Limb (tissue), 2 donors: ENCODE measurements around the gene EPB41L2.

ENCODE experiments used
- DNase-seq, 2 donors: peaks; one replicate each; pipeline ENCODE4 v3.0.0-alpha.2; 2016; ENCODE audit errors: extremely low spot score in 2 of 2

EPB41L2 gene

GRCh38 chr6:131062241-131063027 lies 611 bp downstream of the EPB41L2 start:
- DNase-seq = peak in 1 of 2 donors; percentile 66

- DNase-seq = no peak
Observed at GRCh38 chr6:131061751-131062119, 1.3 kb downstream of the EPB41L2 start.

- no peak for DNase-seq
Observed at GRCh38 chr6:131061041-131061750, 1.8 kb downstream of the EPB41L2 start.

- DNase-seq = no peak
Observed at GRCh38 chr6:131060311-131060710, 2.7 kb downstream of the EPB41L2 start.

- DNase-seq = no peak
Observed at GRCh38 chr6:131059486-131059885, 3.6 kb downstream of the EPB41L2 start.

GRCh38 chr6:131058236-131058635 lies 4.8 kb downstream of the EPB41L2 start:
- no peak for DNase-seq

- DNase-seq = no peak
Observed at GRCh38 chr6:131054392-131055250, 8.4 kb downstream of the EPB41L2 start.

- no peak for DNase-seq
Observed at GRCh38 chr6:131053546-131054240, 9.4 kb downstream of the EPB41L2 start.

- DNase-seq = no peak
Observed at GRCh38 chr6:131052181-131052580, 10.9 kb downstream of the EPB41L2 start.

GRCh38 chr6:131051341-131051740 lies 11.7 kb downstream of the EPB41L2 start:
- DNase-seq = no peak

- no peak for DNase-seq
Observed at GRCh38 chr6:131049608-131050007, 13.4 kb downstream of the EPB41L2 start.

- DNase-seq = no peak
Observed at GRCh38 chr6:131048933-131049515, 14.0 kb downstream of the EPB41L2 start.

GRCh38 chr6:131048459-131048858 lies 14.6 kb downstream of the EPB41L2 start:
- DNase-seq = no peak

GRCh38 chr6:131045139-131045538 lies 17.9 kb downstream of the EPB41L2 start:
- no peak for DNase-seq

- no peak for DNase-seq
Observed at GRCh38 chr6:131043902-131044447, 19.1 kb downstream of the EPB41L2 start.

- DNase-seq = peak in 1 of 2 donors; percentile 68
Observed at GRCh38 chr6:131042664-131043063, 20.4 kb downstream of the EPB41L2 start.

- no peak for DNase-seq
Observed at GRCh38 chr6:131041814-131042213, 21.2 kb downstream of the EPB41L2 start.

- DNase-seq = no peak
Observed at GRCh38 chr6:131040866-131041265, 22.2 kb downstream of the EPB41L2 start.

GRCh38 chr6:131039345-131039680 lies 23.7 kb downstream of the EPB41L2 start:
- no peak for DNase-seq

- DNase-seq = no peak
Observed at GRCh38 chr6:131038597-131039344, 24.3 kb downstream of the EPB41L2 start.
